GM19043 (cell line): Measurements from ENCODE around the gene HACD4.

Experiments used
- ATAC-seq: cut with Tn5 transposase; IDR thresholded peaks from one replicate; pipeline ENCODE4 v1.9.1; 2021; ENCODE audit warnings: low read depth; ENCODE audit not compliant: unreplicated experiment

HACD4 gene, protein sequence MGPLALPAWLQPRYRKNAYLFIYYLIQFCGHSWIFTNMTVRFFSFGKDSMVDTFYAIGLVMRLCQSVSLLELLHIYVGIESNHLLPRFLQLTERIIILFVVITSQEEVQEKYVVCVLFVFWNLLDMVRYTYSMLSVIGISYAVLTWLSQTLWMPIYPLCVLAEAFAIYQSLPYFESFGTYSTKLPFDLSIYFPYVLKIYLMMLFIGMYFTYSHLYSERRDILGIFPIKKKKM

DNA sequence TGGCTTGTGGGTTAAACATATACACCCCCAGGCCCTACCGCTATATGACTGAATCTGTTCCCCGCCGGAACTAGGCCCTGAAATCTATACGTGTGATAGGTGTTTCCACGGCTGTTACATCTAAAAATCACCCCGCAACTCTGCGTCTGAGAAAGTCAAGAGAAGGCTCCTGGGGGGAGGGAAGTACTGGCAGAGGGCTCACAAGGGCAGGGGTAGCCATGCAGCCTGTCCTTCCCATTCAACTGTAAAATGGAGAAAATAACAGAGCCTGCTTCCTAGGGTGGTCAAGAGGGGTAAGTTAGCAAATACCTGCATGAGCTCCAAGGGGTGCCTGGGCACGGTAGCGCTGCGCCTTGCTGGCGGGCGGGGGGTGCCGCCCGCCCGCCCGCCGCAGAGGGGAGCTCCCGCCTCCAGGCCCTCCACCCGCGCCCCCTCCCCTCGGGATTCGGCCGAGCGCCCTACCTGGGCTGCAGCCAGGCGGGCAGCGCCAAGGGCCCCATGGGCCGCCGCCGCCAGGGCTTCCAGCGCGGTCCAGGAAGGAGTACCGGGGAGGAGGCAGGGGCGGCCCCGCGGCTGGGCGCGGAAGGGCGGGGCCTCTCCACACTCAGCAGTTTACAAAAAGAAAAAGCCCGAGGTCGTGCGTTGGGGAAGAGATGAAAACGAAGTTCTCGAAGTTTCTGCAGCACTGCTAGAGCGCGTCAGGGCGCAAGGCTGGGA is at the start of gene HACD4:
HACD4 (minus strand) TSS at position 550 of the 717 bp plus-strand sequence; CDS start at position 500, 50 bp downstream.
- peak; percentile 78 for ATAC-seq

DNA sequence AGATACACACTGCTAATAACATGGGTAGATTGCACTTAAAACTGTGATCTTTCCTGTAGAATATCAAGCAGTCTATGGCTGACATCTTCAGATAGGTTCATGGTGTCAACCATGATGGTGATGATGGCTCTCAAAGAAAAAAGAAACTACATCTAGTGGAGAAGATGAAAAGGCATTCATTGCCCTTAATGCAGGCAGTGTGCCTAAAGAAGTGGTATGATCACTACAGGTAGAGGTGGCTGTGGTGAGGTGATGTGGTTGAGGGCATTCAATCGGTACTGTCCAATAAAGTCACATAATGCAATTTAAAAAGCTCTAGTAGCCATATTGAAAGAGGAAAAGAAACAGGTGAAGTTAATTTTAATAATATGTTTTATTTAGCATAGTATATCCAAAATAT is 49.4 kb upstream of the HACD4 start:
- ATAC-seq = no peak

DNA sequence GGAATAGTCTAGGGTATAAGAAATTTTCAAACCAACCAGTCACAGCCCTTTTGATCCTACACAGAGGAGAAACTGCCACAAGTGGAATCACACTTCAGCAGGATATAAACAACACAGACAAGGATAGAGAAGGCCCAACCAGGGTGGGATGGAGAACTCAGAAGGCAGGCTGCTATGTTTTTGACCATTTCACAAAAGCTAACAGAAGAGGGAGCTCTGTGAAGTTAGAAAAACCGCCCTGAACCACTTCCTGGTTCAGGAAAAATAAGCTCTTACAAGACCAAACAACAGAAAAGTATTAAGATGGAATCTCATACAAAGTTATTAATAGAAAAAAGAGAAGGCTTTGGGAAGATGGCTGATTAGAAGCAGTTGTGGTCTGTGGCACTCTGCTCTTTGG is 47.3 kb upstream of the HACD4 start:
- no peak for ATAC-seq

DNA sequence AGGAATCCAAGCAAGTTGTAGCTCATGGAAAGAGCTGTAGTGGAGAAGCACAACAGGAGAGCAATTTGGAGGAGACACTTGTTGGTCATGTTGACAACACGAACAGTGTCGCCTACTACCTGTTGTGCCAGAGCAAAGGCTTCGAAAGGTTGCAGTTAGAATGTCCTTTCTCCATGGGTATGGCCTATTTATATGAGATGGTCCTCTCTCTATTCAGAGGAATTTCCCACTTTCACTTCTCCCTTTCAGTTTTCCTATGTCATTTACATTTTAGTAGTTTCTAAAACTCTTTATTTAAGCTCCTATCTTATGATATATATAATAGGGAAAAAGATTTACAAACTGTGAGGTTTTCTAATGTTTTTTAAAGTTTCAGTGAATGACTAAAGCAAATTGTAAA is 46.3 kb upstream of the HACD4 start, which contains the start of gene IFNB1:
IFNB1 (minus strand) TSS at position 162 of the 400 bp plus-strand sequence; CDS start at position 89, 73 bp downstream.
- ATAC-seq = no peak

DNA sequence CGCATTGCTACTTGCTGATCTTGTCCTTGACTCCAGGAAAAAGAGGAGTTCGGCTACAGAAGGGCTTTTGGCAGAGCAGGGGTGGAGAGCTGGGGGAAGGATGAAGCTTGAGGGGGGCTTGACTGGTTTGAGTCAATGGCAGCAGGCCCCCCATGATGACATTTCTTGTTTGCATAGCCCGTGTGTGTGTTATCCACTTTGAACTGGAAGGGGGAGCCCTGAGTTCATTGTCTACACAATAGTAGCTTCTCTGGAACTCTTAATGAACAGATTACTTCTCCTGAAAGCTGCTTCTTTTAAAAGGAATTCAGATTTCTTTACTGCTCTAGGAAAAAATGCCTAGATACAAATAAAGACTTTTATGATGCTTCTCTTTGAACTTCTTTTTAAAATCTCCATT is 44.0 kb upstream of the HACD4 start:
- ATAC-seq = no peak

DNA sequence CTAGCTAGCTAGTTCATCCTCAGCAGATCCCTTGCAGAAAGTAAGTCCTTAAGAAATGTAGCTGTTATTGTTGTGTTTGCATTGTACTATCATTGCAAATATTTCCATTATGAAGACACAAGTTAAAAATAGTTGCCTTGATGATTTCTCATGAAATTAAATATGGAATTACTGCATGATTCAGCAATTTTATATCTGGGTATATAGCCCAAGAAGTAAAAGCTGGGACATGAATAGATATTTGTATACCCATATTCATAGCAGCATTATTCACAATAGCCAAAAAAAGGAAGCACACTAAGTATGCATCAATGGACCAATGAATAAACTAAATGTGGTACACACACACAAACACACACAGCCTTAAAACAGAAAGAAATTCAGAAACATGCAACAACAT is 39.5 kb upstream of the HACD4 start:
- no peak for ATAC-seq

DNA sequence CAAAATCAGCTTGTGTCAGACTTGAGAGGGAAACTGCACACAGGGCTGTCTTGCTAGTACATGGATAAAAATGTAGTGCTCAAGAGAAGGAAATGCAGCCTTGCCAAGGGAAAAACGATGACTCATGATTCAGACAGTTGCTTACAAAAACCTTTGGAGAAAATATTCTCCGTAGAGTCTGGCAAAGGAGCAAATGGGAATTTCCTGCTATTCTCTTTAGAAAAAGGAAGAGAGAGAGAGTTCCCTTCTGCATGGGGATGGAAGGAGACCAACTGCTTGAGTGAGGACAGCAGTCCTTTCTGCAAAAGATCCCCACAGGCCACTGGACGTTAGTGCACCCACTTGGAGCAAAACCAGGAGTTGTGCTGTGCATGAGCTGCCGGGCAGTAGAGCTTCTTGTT is 38.7 kb upstream of the HACD4 start:
- ATAC-seq = no peak

DNA sequence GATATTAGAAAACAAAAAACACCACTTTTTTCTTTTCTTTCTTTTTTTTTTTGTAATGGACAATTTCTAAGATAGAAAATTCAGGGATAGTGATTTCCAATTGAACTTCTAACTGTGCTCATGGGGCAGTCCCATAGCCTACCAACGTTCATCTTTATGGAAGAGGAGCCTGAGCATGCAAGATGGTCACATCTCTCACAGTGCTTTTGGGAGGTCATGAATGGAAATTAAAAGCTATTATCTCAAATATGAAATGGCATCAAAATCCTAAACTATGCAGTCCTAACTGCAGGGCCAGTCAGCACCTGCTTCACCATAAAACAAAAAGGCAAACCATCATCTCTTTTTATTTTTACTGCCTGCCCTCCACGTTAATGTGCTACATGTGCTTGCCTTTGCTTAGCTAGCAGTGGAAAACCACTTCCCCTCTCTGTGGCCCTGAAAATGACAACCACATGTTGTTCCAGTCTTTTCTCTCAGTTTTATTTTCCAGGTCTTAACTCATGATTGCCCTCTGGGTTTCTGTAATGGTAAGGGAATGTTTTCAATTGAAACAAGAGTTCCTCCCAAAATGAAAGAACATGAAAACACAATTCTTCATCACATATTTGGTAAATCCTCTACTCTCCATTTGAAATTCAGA is 29.6 kb upstream of the HACD4 start:
- ATAC-seq = peak; percentile 77

DNA sequence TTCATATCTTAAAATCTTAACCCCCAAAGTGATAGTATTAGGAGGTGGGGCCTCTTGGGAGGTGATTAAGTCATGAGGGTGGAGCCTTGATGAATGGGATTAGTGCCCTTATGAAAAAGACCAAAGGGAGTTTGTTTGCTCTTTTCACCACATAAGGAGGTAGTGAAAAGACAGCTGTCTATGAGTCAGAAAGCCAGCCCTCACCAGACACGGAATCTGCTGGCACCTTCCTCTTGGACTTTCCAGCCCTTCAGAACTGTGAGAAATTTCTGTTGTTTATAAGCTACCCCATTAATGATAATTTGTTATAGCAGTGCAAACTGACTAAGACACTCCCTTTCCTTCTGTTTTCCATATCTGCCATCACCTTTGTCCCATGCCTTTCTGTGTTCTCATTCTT is 25.5 kb upstream of the HACD4 start:
- no peak for ATAC-seq

DNA sequence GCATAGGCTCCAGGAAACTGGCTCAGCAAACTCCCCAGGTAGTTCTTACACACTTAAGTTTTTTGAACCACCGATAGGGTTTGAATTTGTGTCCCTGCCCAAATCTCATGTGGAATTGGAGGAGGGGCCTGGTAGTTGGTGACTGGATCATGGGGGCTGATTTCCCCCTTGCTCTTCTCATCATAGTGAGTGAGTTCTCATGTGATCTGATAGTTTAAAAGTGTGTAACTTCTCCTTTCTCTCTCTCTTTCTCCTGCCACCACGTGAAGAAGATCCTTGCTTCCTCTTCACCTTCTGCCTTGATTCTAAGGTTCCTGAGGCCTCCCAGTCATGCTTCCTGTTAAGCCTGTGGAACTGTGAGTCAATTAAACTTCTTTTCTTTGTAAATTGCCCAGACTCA is 22.4 kb upstream of the HACD4 start:
- no peak for ATAC-seq

DNA sequence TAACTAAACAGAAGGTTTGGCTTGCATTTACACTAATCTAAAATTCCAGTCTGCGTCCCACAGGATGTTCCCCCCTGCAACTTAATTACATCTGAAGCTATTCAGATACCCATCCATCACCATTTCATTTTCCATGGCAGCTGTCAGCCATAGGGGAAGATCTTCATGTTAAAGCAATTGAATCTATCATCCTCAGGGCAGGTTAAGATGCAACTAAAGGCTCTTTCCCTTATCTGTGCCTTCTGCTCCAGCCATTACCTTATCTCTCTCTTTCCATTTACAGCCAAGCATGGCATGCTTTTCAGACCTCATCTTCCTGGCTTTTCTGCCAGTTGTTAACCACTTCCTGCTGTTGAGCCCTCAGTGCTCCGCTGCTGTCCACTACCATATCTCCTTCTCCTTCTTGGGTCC is 15.8 kb upstream of the HACD4 start:
- no peak for ATAC-seq

DNA sequence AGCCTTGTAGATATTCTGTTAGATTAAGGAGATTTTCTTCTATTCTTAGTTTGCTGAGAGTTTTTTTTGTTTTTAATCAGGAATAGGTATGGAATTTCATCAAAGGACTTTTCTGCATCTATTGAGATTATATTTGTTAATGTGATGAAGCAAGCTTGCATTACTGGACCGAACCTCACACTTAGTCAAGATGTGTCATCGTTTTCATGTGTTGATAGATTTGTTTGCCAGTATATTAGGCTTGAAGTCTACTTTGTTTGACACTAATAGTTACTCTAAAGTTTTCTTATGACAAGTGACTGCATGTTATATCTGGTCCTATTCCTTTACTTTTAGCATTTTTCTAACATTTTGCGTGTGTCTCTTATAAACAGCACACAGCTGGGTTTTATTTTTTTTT is 12.4 kb upstream of the HACD4 start:
- ATAC-seq = no peak

DNA sequence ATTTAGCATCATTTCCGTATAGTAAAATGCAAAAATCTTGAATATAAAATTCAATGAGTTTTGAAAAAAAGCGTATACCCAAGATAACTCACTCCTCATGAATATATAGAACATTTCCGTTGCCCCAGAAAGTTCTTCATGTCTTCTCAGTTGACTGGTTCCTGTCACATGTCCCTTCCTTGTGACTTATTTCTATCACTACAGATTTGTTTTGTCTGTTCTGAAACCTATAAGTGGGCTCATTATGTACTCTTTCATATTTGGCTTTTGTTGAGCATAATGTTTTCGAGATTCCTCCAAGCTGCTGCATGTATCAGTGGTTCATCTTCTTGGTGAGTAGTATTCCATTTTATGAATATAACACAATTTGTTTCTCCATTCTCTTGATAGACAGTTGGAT is 11.0 kb upstream of the HACD4 start:
- no peak for ATAC-seq

DNA sequence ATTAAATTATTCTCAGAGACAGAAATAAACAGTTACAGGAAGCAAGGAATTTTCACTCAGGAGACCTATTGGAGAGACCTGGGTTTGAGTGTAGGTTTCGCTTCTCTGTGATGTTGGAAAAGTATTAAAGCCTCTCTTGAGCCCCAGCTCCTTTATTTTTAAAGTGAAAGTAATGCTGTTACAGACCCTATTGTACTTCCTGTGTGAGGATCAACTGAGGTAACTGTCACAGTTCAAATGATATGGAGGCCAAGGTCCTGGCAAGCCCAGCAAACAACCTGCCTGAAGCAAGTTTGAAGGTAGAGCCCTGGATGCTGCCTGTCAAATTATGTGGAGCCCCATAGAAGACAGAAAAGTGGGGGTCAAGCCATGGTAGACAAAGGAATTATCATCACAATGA is 7.9 kb upstream of the HACD4 start:
- ATAC-seq = no peak

DNA sequence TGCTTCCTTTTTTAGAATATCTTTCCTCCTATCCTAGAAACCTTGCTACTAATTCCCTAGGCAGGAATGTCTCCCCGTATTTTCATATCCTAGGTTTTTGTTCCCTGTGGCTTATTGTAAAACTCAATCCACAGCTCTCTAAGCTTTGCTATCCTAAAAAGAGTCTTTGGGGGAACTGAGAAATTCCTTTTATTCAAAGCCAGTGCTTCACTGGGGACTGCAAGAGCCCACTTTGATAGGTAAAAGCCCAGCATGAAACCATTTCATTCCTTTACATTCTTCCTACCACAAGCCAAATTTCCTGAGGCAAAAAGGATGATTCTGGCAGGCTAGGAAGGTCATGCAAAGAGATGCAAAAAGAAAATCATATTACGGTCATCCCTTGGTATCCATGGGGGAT is 5.8 kb upstream of the HACD4 start:
- ATAC-seq = no peak

DNA sequence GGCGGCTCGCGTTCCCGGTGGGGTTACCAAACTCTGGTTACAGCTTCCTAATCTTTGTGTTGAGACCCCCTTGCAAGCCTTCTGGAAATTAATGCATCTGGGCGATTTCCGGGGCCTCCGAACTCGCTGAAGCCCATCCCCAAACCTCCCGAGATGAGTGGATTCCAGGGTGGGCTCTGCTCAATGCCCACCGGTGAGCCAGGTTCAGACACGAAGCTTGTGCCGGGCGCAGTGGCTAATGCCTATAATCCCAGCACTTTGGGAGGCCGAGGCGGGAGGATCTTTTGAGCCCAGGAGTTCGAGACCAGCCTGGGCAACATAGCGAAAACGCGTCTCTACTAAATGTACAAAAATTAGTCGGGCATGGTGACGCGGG is 356 bp upstream of the HACD4 start:
- no peak for ATAC-seq

DNA sequence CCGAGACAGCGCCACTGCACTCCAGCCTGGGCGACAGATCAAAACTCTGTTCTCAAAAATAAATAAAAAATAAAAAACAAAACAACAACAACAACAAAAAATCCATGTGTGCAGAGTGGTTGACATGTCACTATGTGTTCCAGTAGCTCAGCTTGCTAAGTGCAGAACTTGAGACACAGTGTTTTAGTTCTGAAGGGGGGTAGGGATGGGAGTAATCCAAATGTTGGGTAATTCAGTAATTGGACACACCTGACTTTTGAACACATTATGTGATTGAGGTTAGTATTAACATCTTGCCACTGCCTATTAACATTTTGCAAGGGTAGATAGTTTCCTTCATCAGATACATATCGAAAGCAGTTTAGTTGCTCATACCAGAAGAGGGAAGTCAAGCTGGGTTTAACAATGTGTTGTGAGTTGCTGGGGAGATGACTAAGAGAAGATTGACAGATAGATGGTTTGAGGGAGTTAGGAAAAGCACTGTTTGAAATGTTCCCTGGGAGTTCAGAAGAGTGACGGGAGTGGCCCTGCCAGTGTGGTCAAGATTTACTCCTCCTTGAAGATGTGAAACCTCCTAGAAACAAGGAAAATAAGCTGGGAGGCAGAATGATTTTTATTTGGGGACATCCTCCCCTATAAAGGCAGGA is 928 bp downstream of the HACD4 start:
- ATAC-seq = peak; percentile 70

DNA sequence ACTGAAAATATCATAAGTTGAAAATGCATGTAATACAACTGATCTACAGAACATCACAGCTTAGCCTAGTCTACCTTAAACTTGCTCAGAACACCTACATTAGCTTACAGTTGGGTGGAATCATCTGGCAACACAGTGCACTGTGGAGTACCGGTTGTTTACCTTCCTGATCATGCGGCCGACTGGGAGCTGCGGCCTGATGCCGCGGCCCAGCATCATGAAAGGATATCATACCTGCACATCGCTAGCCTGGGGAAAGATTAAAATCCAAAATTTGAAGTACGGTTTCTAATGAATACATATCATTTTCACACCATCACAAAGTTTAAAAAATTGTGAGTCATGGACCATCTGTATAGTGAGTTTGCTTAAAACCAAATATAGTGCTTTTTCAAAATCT is 1.8 kb downstream of the HACD4 start:
- no peak for ATAC-seq

DNA sequence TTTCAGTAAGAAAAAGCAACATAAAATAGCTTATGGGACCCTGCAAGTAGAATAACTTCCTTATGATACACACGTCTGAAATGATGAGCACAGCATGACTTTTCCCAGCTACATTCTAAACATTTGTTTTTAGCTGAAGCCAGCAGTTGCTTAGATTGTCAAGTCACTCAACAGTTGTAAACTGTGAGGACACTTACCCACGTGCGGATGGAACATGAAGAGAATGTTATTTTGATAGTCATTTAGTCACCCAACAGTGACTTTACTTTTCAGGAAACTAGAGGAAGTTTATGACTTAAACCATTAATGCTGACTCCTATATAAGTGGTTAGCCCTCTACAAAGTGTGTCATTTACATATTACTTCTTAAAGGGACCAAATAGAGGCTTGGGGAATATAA is 3.0 kb downstream of the HACD4 start:
- ATAC-seq = no peak

DNA sequence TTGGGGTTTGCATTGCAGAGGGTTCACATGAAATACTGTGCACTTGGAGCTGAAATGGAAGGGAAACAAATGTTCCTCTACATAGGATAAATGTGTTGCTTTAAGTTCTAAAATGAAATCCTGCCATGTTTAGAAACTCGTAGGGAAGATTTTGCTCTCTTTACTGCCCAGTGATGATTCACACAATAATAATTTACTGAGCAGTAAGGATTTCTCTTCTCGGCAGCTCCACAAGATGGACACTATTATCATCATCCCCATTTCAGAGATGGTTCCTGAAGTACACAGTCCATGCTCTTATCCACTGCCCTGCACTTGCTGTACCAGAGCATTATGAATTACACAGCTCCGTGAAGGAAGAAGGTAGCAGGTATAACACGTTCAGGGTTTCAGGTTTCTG is 4.1 kb downstream of the HACD4 start:
- ATAC-seq = no peak

DNA sequence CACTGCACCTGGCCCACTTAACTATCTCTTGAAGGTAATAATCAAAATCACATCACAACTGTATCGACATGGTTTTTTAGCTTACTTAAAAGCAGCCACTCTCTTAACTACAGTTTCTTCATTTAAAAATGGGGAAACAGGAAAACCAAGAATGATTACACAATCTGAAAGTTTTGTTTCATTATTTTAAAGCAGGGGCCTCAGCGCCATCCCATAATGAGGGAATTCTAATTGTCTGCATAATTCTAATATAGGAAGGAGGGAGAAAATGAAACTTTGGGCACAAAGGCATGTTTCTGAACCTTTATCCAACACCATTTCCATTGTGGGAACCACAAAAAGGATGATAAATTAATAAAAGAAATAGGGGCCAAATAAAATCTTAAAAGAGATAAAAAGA is 7.6 kb downstream of the HACD4 start:
- no peak for ATAC-seq
